ENCODE results near the gene PCSK2.
A peak's percentile ranks its signal among the peaks of the same experiment; 100 is the strongest.

The PCSK2 gene

DNA sequence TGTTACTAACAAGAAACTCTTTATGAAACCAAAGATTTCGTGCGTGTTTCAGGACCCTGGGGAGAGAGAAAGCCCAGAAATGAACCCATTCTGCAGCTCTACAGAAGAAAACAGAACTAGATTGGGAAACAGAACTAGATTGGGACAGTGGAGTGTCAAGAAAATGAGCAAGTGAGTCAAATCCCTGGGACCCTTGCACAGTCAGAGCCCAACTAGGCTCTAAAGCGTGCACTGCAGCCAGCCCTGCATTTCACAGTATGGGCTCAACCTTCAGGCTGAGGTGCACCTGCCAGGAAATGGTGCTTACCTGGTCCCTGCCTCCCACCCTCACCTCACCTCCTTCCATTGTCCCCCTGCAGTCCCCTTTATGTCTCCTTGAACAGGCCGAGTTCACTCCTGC, 264.6 kb downstream of the PCSK2 start:
- in situ Hi-C loops (cut with MboI; ENCODE audit: low pct_unique_long_range_greater_than_20kb, low sequenced_read_pairs): no loop called here
- DNase-seq: no peak

- in situ Hi-C loops (cut with MboI; ENCODE audit: low pct_unique_long_range_greater_than_20kb, low sequenced_read_pairs): no loop called here
These were observed 266.3 kb downstream of the PCSK2 start for GRCh38 chr20:17493173-17493572.

DNA sequence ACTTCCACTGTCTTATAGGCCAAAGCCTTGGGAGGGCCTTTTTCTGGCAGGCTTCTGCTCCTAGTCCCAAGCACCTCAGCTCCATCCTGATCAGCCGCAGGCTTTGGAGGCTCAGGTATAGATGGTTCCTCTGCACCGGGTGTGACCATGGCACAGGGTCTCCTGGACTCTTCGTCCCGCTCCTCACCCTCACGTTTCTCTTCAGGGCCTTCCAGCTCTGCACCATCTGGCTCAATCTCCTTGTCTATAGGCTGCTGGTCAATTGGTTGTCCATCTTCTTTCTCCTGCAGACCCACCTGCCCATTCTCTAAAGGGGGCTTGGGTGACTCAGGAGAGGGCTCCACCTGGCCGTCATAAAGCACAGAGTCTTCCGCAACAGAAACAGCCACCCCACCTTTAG, 267.4 kb downstream of the PCSK2 start:
- in situ Hi-C loops (cut with MboI; ENCODE audit: low pct_unique_long_range_greater_than_20kb, low sequenced_read_pairs): no loop called here

More at GRCh38 chr20:17493173-17493572, 266.3 kb downstream of the PCSK2 start:
- DNase-seq: no peak

DNA sequence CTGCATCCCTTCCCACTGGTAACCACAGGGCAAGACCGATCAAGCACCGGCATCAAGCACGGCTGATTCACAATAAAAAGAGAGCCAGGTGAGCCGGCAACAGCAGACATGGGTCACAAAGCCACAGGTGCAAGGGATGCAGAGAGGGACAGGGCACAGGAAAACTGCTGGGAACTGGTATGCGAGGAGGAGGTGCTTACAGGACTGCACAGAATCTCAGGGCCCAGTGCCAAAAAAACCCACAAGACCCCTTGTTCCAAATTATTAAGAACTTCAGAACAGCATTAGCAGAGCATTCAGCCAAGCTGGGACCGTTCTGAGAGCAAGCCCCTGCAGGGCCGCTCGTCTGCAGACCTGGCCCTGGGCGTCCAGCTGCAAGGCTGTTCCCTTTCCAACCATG, 269.0 kb downstream of the PCSK2 start:
- DNase-seq: no peak
- in situ Hi-C loops (cut with MboI; ENCODE audit: low pct_unique_long_range_greater_than_20kb, low sequenced_read_pairs): no loop called here

More for the DNA sequence above, 267.4 kb downstream of the PCSK2 start:
- no peak for DNase-seq

GRCh38 chr20:17497821-17498580, 271.2 kb downstream of the PCSK2 start:
- no peak for DNase-seq
- in situ Hi-C loops (cut with MboI; ENCODE audit: low pct_unique_long_range_greater_than_20kb, low sequenced_read_pairs): no loop called here

DNA sequence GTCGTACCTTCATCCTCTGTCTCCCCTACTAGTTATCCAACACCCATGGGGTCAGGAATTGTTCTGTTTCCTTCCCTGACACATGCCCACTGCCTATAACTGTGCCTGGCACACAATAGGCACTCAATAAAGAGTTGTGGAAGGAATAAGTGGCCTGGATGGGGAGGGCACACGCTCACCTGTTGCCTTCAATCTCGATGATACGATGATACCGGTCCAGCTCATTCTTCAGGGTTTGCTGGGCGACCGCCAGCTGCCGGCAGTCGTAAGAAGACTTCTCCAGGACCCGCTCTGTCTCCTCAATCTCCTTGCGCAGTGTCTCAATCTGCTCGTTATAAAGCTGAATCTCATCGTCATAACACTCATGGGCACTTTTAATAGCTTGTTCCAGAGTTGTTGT, 271.8 kb downstream of the PCSK2 start:
- DNase-seq: no peak
- in situ Hi-C loops (cut with MboI; ENCODE audit: low pct_unique_long_range_greater_than_20kb, low sequenced_read_pairs): no loop called here

DNA sequence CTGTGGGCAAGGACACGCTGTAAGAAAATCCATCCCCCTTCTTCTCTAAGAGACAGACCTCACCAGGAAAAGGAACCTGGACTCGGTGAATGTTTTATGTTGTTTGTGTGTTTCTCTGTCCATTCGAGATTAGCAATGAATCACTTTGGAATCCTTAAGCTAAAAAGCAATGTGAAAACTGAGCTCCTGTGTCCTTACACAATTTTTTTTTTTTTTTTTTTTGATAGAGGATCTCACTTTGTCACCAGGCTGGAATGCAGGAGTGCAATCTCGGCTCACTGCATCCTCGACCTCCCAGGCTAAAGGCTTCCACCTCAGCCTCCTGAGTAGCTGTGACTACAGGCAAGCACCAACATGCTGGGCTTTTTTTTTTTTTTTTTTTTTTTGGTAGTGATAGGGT, 272.2 kb downstream of the PCSK2 start:
- no peak for DNase-seq
- in situ Hi-C loops (cut with MboI; ENCODE audit: low pct_unique_long_range_greater_than_20kb, low sequenced_read_pairs): no loop called here

DNA sequence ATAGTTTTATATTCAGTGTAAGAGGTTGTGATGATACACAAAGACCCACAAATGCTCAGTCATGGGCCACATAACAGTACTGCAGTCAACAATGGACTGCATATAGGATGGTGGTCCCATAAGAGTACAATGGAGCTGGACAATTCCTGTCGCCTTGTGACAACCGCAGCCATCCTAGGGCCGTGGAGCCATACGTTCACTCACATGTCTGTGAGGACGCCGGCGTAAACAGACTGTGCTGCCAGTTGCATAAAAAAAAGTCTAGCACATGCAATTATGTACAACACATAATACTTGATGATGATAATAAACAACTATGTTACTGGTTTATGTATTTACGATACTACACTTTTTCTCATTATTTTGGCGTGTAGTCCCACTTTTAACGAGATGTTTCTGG, 273.4 kb downstream of the PCSK2 start:
- DNase-seq: no peak
- in situ Hi-C loops (cut with MboI; ENCODE audit: low pct_unique_long_range_greater_than_20kb, low sequenced_read_pairs): no loop called here

DNA sequence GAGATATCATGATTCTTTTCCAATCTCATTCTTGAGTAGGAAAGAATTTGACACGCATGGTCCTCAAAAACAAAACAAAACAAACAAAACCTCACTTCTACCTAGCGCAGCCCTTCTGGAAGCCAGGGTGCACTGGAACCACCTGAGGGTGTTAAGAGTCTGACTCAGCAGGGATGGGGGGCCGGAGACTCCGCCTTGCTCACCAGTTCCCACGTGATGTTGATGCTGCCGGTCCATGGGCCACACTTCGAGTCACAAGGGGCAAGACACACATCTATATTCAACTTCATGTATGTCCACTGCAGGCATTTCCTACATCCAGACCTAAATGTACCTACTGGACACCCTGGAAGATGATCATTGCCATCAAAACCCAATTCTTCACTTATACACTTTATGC, 274.0 kb downstream of the PCSK2 start:
- no peak for DNase-seq
- in situ Hi-C loops (cut with MboI; ENCODE audit: low pct_unique_long_range_greater_than_20kb, low sequenced_read_pairs): no loop called here

- in situ Hi-C loops (cut with MboI; ENCODE audit: low pct_unique_long_range_greater_than_20kb, low sequenced_read_pairs): no loop called here
- no peak for DNase-seq
These were observed 274.9 kb downstream of the PCSK2 start for GRCh38 chr20:17501701-17502100.

DNA sequence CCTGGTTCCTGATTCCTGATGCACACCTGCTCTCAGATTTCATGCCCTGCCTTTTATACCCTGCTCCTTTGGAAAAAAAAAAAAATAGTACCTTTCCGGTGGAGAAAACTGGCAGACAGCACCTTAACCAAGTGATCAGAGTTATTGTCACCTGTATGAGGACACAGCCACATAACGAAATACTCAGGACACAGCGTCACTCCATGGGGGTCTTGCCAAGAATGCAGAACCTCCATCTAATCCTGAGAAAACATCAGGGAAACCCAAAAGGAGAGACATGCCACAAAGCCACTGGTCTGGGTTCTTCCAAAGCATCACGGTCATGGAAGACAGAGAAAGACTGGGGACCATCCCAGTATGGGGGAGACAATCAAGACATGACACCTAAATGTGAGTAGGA, 275.3 kb downstream of the PCSK2 start:
- no peak for DNase-seq
- in situ Hi-C loops (cut with MboI; ENCODE audit: low pct_unique_long_range_greater_than_20kb, low sequenced_read_pairs): no loop called here

DNA sequence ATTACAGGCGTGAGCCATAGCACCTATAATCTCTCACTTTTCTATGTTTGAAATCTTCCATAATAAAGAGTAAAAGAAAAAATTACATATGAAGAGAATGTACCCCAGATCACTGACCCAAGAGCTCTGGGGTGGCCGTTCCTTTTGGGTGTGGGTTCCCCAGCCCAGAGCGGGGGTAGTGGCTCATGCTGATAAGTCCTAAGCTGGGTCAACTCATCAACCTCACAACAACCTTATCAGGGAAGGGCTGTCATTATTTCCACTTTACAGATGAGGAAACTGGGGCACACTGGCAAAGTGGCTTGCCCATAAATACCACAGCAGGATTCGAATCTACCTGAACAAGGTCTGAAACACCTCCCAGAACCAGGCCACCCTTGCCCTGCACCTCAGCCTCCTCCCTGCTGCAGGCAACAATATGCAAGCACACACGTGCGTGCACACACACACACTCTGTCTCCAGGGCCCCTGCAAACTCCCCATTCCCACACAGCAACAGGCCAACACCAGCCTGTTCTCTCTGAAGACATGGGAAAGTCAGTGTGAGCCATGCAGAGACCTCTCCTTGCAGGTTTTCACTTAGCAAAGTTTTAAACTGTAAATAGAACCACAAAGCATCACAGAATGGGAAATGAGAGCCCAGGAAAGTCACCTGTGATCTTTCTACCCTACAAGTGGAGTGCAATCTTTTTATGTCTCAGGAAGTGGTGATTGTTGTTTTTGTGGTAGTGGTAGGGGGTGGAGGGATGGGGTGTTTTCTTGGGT, 276.6 kb downstream of the PCSK2 start:
- no peak for DNase-seq

DNA sequence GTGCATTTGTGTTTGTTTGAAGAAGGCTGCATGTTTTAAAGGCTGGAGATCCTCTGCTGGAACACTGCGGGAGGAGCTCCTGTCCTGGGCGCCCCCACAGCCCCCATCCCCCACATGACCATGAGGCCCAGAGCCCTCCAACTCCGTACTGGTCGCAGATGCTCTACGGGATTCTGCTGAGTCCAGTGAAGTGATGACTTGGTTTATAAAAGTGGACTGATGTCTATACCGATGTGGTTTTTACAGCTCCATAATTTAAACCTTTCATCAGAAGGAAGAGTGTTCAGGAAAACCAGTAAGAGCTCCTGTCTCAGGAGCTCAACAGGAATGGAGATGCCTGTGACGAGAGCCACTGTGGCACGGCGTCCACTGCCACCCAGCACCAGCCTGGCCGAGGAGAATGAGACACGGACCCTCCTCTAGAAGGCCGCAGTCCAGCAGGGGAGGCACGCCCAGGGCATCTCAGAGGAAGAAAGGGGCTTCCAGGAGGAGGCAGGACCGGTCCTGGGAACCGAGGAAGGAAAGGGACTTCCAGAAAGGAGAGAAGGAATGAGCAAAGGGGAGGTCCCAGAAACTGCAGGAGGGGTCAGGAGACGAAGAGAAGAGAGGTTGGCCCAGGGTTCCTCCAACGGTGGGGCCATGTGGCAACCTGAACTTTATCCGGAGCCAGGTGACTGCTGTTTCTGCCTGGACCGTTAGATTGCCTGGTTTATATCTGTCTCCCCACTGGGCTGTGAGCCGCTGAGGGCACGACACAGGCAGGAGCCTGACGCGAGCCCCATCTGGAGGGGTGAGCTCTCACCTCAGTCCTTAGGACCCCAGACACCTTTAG, 277.4 kb downstream of the PCSK2 start:
- no peak for DNase-seq
- in situ Hi-C loops (cut with MboI; ENCODE audit: low pct_unique_long_range_greater_than_20kb, low sequenced_read_pairs): no loop called here

More for the DNA sequence above, 276.6 kb downstream of the PCSK2 start:
- in situ Hi-C loops (cut with MboI; ENCODE audit: low pct_unique_long_range_greater_than_20kb, low sequenced_read_pairs): no loop called here

- in situ Hi-C loops (cut with MboI; ENCODE audit: low pct_unique_long_range_greater_than_20kb, low sequenced_read_pairs): no loop called here
- DNase-seq: peak; percentile 85
These were observed 278.2 kb downstream of the PCSK2 start for GRCh38 chr20:17504898-17505635.

- in situ Hi-C loops (cut with MboI; ENCODE audit: low pct_unique_long_range_greater_than_20kb, low sequenced_read_pairs): no loop called here
- no peak for DNase-seq
These were observed 279.0 kb downstream of the PCSK2 start for GRCh38 chr20:17505636-17506517.

GRCh38 chr20:17507032-17507431, 280.2 kb downstream of the PCSK2 start:
- in situ Hi-C loops (cut with MboI; ENCODE audit: low pct_unique_long_range_greater_than_20kb, low sequenced_read_pairs): no loop called here

GRCh38 chr20:17507531-17507930, 280.7 kb downstream of the PCSK2 start:
- in situ Hi-C loops (cut with MboI; ENCODE audit: low pct_unique_long_range_greater_than_20kb, low sequenced_read_pairs): no loop called here
- DNase-seq: no peak

More at GRCh38 chr20:17507032-17507431, 280.2 kb downstream of the PCSK2 start:
- DNase-seq: no peak

GRCh38 chr20:17508756-17509155, 281.9 kb downstream of the PCSK2 start:
- in situ Hi-C loops (cut with MboI; ENCODE audit: low pct_unique_long_range_greater_than_20kb, low sequenced_read_pairs): no loop called here
- no peak for DNase-seq

Measured in KBM-7 (cell line).